OCI-LY1 (cell line): ENCODE measurements around the gene QRFP.

Experiments
- H2AFZ ChIP-seq: fragments of 200-600 bp; sonication (generic), shearing (Covaris generic); 2 replicates; pipeline ENCODE4 v1.6.0; 2014; ENCODE audit warnings: antibody characterized with exemption, mild to moderate bottlenecking, low read length
- H3F3A ChIP-seq: fragments of 200-600 bp; sonication (generic), shearing (Covaris generic); 2 replicates; pipeline ENCODE4 v1.6.0; 2014; ENCODE audit warnings: mild to moderate bottlenecking, antibody characterized with exemption, low read length, moderate library complexity; ENCODE audit not compliant: insufficient read depth
- H3K27ac ChIP-seq: fragments of 200-600 bp; sonication (generic); 2 replicates; pipeline ENCODE4 v1.5.1; 2014; ENCODE audit warnings: low read length, mixed run types, mild to moderate bottlenecking, low read depth; ENCODE audit not compliant: poor library complexity, severe bottlenecking
- H3K27me3 ChIP-seq: fragments of 200-600 bp; sonication (generic); 2 replicates; pipeline ENCODE4 v1.6.0; 2014; ENCODE audit warnings: antibody characterized with exemption, mild to moderate bottlenecking, low read length, moderate library complexity; ENCODE audit not compliant: insufficient read depth
- H3K36me3 ChIP-seq: fragments of 200-600 bp; sonication (generic); 2 replicates; pipeline ENCODE4 v1.6.1; 2014; ENCODE audit warnings: mild to moderate bottlenecking, antibody characterized with exemption, low read length, moderate library complexity, mixed read lengths; ENCODE audit not compliant: insufficient read depth
- H3K4me1 ChIP-seq: fragments of 200-600 bp; sonication (generic); 2 replicates; pipeline ENCODE4 v1.5.1; 2014; ENCODE audit warnings: mild to moderate bottlenecking, low read length, moderate library complexity; ENCODE audit not compliant: insufficient read depth, severe bottlenecking
- H3K4me2 ChIP-seq: fragments of 200-600 bp; sonication (generic), shearing (Covaris generic); 2 replicates; pipeline ENCODE4 v1.6.1; 2014; ENCODE audit warnings: low read length
- H3K4me3 ChIP-seq: fragments of 200-600 bp; sonication (generic); 2 replicates; pipeline ENCODE4 v1.5.1; 2014; ENCODE audit warnings: low read length, low read depth, mild to moderate bottlenecking, mixed read lengths; ENCODE audit not compliant: poor library complexity, severe bottlenecking
- H3K79me2 ChIP-seq: fragments of 200-600 bp; shearing (Covaris generic); 2 replicates; pipeline ENCODE4 v1.6.1; 2016; ENCODE audit warnings: mixed run types, low read length, mixed read lengths; ENCODE audit not compliant: insufficient read depth
- H3K9ac ChIP-seq: fragments of 200-600 bp; sonication (generic), shearing (Covaris generic); 2 replicates; pipeline ENCODE4 v1.6.1; 2014; ENCODE audit warnings: mild to moderate bottlenecking, low read length, mixed read lengths
- H3K9me2 ChIP-seq: fragments of 200-600 bp; sonication (generic), shearing (Covaris generic); 2 replicates; pipeline ENCODE4 v1.6.1; 2014; ENCODE audit warnings: low read depth, mild to moderate bottlenecking, low read length, mixed read lengths
- H3K9me3 ChIP-seq: fragments of 200-600 bp; shearing (Covaris generic); 2 replicates; pipeline ENCODE4 v1.6.1; 2014; ENCODE audit warnings: low read length, mixed read lengths
- H4K20me1 ChIP-seq: fragments of 200-600 bp; sonication (generic), shearing (Covaris generic); 2 replicates; pipeline ENCODE4 v1.6.0; 2016; ENCODE audit warnings: mild to moderate bottlenecking, low read length; ENCODE audit not compliant: insufficient read depth
- EZH2 ChIP-seq: fragments of 200-600 bp; sonication (generic), shearing (Covaris generic); IDR thresholded peaks from 2 replicates; pipeline ENCODE4 v1.8.0; 2017; ENCODE audit warnings: borderline replicate concordance, mixed run types, mild to moderate bottlenecking, antibody characterized with exemption, low read length, moderate library complexity, mixed read lengths
- TF ChIP-seq, protein P1 (sequence below): fragments of 200-600 bp; sonication (generic), shearing (Covaris generic); IDR thresholded peaks from 2 replicates; pipeline ENCODE4 v1.5.1; 2017; ENCODE audit warnings: mild to moderate bottlenecking, antibody characterized with exemption, low read length, moderate library complexity, mixed read lengths

QRFP gene

DNA sequence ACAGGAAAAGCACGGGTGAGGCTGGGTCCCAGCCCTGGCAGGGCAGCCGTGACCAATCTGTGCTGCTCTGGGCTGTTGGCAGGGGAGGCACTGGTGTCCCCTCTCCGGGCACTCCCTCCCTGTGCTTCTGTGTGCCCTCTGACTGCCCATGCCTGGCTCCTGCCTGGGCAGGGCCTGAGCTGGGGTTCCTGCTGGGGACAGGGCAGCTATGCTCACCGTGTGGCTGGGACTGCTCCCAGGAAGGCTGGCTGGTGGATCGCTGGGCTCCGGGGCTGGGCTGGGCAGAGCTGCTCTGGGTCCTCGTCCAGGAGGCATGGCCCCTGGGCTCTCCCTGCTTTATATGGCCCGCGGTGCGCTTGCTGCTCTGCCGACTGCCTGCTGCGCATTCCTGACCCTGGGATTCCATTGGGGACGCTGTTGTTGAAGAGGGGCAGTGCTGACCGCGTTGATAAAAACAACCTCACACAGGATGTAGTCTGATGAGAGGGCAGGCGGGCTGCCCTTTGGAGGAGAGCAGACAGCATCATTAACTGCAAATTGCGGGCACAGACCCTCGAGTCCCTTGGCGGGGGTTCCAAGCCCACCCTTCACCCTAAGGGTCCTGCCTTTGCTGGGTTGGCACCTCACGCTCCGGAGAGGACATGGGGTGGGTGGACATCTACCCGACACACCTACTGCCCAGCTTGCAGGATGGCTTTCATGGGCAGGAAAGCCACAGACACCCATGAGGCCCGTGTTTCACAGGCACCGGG, 955 bp downstream of the QRFP start:
- Histone ChIP-seq H3K9me3 (no peaks in the 10 kb centered on the region), H3K27me3 (no peaks in the 10 kb centered on the region), H3K79me2 (no peaks in the 10 kb centered on the region), H3K36me3 (no peaks in the 10 kb centered on the region), H4K20me1 (no peaks in the 10 kb centered on the region), H3K9me2 (no peaks in the 10 kb centered on the region), H3K4me3 (no peak overlapping the region), H3K9ac (no peak overlapping the region), H3K4me2 (no peak overlapping the region), H3F3A (no peaks in the 10 kb centered on the region), H3K4me1 (no peaks in the 10 kb centered on the region), H2AFZ (no peak overlapping the region), H3K27ac (no peak overlapping the region)
- TF ChIP-seq, protein P1, sequence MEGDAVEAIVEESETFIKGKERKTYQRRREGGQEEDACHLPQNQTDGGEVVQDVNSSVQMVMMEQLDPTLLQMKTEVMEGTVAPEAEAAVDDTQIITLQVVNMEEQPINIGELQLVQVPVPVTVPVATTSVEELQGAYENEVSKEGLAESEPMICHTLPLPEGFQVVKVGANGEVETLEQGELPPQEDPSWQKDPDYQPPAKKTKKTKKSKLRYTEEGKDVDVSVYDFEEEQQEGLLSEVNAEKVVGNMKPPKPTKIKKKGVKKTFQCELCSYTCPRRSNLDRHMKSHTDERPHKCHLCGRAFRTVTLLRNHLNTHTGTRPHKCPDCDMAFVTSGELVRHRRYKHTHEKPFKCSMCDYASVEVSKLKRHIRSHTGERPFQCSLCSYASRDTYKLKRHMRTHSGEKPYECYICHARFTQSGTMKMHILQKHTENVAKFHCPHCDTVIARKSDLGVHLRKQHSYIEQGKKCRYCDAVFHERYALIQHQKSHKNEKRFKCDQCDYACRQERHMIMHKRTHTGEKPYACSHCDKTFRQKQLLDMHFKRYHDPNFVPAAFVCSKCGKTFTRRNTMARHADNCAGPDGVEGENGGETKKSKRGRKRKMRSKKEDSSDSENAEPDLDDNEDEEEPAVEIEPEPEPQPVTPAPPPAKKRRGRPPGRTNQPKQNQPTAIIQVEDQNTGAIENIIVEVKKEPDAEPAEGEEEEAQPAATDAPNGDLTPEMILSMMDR, result no peak

- Histone ChIP-seq H4K20me1 (no peaks in the 10 kb centered on the region), H3K9me3 (no peaks in the 10 kb centered on the region), H3F3A (no peaks in the 10 kb centered on the region), H2AFZ (no peak overlapping the region), H3K9me2 (no peaks in the 10 kb centered on the region), H3K79me2 (no peaks in the 10 kb centered on the region), H3K27me3 (no peaks in the 10 kb centered on the region), H3K4me2 (no peak overlapping the region), H3K4me1 (no peaks in the 10 kb centered on the region), H3K9ac (no peak overlapping the region), H3K36me3 (no peaks in the 10 kb centered on the region), H3K4me3 (no peak overlapping the region), H3K27ac (no peak overlapping the region)
- TF ChIP-seq EZH2, result no peak
- TF ChIP-seq, protein P1, result no peak
Observed at GRCh38 chr9:130895038-130895437, 1.6 kb downstream of the QRFP start.

DNA sequence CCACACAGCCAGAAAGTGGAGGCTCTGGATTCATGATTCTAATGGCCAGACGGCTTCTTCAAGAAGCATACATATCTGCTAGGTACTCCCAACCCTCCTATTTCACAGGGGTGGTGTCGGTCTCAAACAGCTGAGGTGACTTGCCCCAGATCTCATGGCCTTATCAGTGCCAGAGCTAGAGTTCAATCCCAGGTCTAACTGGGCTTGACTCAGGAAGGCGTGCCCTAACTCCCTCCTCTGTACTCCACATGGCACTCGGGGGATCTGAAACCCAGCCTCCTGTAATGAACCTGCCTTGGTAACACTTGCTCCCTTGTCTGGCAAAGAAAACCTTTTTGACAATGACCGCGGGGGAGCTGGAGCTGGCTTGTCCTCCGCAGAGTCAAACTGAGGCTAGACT, 2.1 kb downstream of the QRFP start:
- Histone ChIP-seq H2AFZ (no peak overlapping the region), H3K27me3 (no peaks in the 10 kb centered on the region), H3K27ac (no peak overlapping the region), H4K20me1 (no peaks in the 10 kb centered on the region), H3K4me3 (no peak overlapping the region), H3F3A (no peaks in the 10 kb centered on the region), H3K9ac (no peak overlapping the region), H3K36me3 (no peaks in the 10 kb centered on the region), H3K4me1 (no peaks in the 10 kb centered on the region), H3K9me2 (no peaks in the 10 kb centered on the region), H3K9me3 (no peaks in the 10 kb centered on the region), H3K79me2 (no peaks in the 10 kb centered on the region), H3K4me2 (no peak overlapping the region)
- TF ChIP-seq EZH2, result no peak
- TF ChIP-seq, protein P1, result no peak
